Spleen (tissue), 3 donors: Measurements from ENCODE around the gene OR5AN1.

Experiments
- POLR2A ChIP-seq, 3 donors: fragments of 450-650 bp; IDR thresholded peaks; one replicate each; pipeline ENCODE4 v1.5.1; 2017; ENCODE audit warnings: antibody characterized with exemption in 3 of 3, mild to moderate bottlenecking in 1 of 3
- POLR2AphosphoS5 ChIP-seq, 3 donors: sonication (generic); formaldehyde crosslinking; IDR thresholded peaks; one replicate each; pipeline ENCODE4 v1.5.1; 2017; ENCODE audit warnings: antibody characterized with exemption in 3 of 3

- no peak for TF ChIP-seq POLR2AphosphoS5 (IDR thresholded peaks at IDR 0.05)
- TF ChIP-seq POLR2A (IDR thresholded peaks at IDR 0.05), result no peak
These were observed 55.0 kb downstream of the OR5AN1 start for GRCh38 chr11:59413646-59414045.
